ENCODE measurements around the gene GALNT3.

GRCh38 chr2:165762723-165763122 lies 31.3 kb downstream of the GALNT3 start:
- TF ChIP-seq CTCF (IDR thresholded peaks at IDR 0.05): no peak
- no peak for TF ChIP-seq EZH2 (IDR thresholded peaks at IDR 0.05; ENCODE audit: borderline replicate concordance, insufficient read depth, low read depth, low read length, poor library complexity, severe bottlenecking)

All from B cell (primary cell).